ENCODE data around the gene SLC6A5. TPM values are rescaled to one million over a fixed set of nuclear protein-coding genes. Genes with fewer than 3 reads are reported as not detected.

The SLC6A5 gene
- total RNA-seq, 1 experiment from 2014 or later, result not detected

GRCh38 chr11:20688761-20689160 lies 89.4 kb downstream of the SLC6A5 start:
- Mint-ChIP-seq H3K27ac (no peak overlapping the region), H3K4me1 (no peaks in the 10 kb centered on the region), H3K9me3 (peaks cover 0 to 3% of the 10 kb centered on the region in 2 experiments; a peak in 2 of 5 replicates), H3K27me3 (ENCODE audit: low read depth) (no peaks in the 10 kb centered on the region; the same call in 1 of the 2 replicates), H3K36me3 (ENCODE audit: insufficient read depth in 1 of 3, low read depth in 3 of 3) (no peaks in the 10 kb centered on the region), H3K4me3 (no peak overlapping the region)
- DNase-seq, result no peak
- H3K79me2 ChIP-seq (ENCODE audit: insufficient read depth, low read length), result no peaks in the 10 kb centered on the region
- H2BK120ac ChIP-seq (ENCODE audit: low read depth, low read length, poor library complexity, severe bottlenecking), result no peak overlapping the region
- no peak overlapping the region for H4K91ac ChIP-seq (ENCODE audit: insufficient read length, low read depth, low read length)
- H4K5ac ChIP-seq (ENCODE audit: insufficient read length, low read depth, low read length), result no peak overlapping the region
- no peaks in the 10 kb centered on the region for H4K20me1 ChIP-seq (ENCODE audit: control insufficient read depth, insufficient read depth, insufficient read length)
- no peak overlapping the region for H2BK5ac ChIP-seq (ENCODE audit: insufficient read length, low read length)
- no peak overlapping the region for H3K18ac ChIP-seq (ENCODE audit: insufficient read length, low read depth, low read length)
- H2BK15ac ChIP-seq (ENCODE audit: low read depth, low read length), result no peak overlapping the region
- H3K4me2 ChIP-seq (ENCODE audit: insufficient read depth, insufficient read length, low read length), result no peak overlapping the region
- H3K14ac ChIP-seq (ENCODE audit: insufficient read depth, low read length), result no peak overlapping the region
- no peak overlapping the region for H2BK12ac ChIP-seq (ENCODE audit: insufficient read length, low read depth, low read length)
- no peaks in the 10 kb centered on the region for H3K79me1 ChIP-seq (ENCODE audit: insufficient read depth, low read depth, low read length, poor library complexity, severe bottlenecking)
- no peaks in the 10 kb centered on the region for H3K9me3 ChIP-seq (ENCODE audit: control insufficient read depth, low read depth, low read length)
- H3K4ac ChIP-seq (ENCODE audit: low read depth, low read length), result no peak overlapping the region
- no peak overlapping the region for H3K27ac ChIP-seq (ENCODE audit: insufficient read length, low read depth, low read length)
- H2AK5ac ChIP-seq (ENCODE audit: insufficient read length, low read length), result no peak overlapping the region
- H2AFZ ChIP-seq (ENCODE audit: low read length), result no peak overlapping the region
- no CpG with 5 or more reads among the region's 3 CpGs for WGBS (ENCODE audit: extremely low coverage, insufficient read length, low lambda C conversion rate)
- H3K23ac ChIP-seq (ENCODE audit: insufficient read length, low read depth, low read length), result no peak overlapping the region
- H3K9ac ChIP-seq (ENCODE audit: extremely low read depth, insufficient read length, low read length), result no peak overlapping the region
- no peak overlapping the region for H3K56ac ChIP-seq (ENCODE audit: insufficient read length, low read depth, low read length)
- TF ChIP-seq, protein P1, sequence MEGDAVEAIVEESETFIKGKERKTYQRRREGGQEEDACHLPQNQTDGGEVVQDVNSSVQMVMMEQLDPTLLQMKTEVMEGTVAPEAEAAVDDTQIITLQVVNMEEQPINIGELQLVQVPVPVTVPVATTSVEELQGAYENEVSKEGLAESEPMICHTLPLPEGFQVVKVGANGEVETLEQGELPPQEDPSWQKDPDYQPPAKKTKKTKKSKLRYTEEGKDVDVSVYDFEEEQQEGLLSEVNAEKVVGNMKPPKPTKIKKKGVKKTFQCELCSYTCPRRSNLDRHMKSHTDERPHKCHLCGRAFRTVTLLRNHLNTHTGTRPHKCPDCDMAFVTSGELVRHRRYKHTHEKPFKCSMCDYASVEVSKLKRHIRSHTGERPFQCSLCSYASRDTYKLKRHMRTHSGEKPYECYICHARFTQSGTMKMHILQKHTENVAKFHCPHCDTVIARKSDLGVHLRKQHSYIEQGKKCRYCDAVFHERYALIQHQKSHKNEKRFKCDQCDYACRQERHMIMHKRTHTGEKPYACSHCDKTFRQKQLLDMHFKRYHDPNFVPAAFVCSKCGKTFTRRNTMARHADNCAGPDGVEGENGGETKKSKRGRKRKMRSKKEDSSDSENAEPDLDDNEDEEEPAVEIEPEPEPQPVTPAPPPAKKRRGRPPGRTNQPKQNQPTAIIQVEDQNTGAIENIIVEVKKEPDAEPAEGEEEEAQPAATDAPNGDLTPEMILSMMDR (conservative IDR thresholded peaks at IDR 0.05), result no peak
- H3T11ph ChIP-seq (ENCODE audit: low read length), result no peak overlapping the region
- H3K23me2 ChIP-seq (ENCODE audit: insufficient read length, low read depth, low read length, poor library complexity, severe bottlenecking), result no peaks in the 10 kb centered on the region
- no peak overlapping the region for H2BK20ac ChIP-seq (ENCODE audit: low read depth, low read length, poor library complexity, severe bottlenecking)
- no peaks in the 10 kb centered on the region for H3K27me3 ChIP-seq (ENCODE audit: insufficient read depth, low read length)
- H4K8ac ChIP-seq (replicated peaks; ENCODE audit: insufficient read length, low read depth, low read length), result no peak overlapping the region
- no peaks in the 10 kb centered on the region for H3K4me1 ChIP-seq (ENCODE audit: insufficient read depth, low read length)

Data from H9 (cell line).